ENCODE measurements around the gene GPR18.
"Not testable (repeated sequence)": the region's sequence is repeated elsewhere in the genome, so short reads cannot be mapped to it uniquely, and the experiment has no call there.

The GPR18 gene

DNA sequence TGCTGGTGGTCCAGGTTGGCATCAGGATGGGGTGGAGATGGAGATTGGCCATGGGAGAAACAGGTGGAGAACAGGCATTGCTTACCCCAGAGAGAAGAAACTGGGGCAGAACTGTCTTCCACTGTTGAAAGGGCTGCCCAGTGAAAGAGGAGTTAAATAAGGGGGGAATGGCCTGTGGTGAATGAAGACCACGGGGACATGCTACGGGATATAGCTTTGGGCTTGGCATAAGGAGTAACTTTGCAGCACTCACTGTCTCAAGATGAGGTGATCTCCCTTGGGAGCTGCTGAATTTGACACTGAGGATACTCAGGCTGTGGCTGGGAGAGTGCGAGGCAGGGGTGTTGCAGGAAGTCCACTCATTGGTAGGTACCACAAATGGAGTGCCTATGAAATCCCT, 10.6 kb upstream of the GPR18 start:
- DNase-seq (ENCODE audit: low read depth in 1 of 2, low spot score in 1 of 2): no peak

DNA sequence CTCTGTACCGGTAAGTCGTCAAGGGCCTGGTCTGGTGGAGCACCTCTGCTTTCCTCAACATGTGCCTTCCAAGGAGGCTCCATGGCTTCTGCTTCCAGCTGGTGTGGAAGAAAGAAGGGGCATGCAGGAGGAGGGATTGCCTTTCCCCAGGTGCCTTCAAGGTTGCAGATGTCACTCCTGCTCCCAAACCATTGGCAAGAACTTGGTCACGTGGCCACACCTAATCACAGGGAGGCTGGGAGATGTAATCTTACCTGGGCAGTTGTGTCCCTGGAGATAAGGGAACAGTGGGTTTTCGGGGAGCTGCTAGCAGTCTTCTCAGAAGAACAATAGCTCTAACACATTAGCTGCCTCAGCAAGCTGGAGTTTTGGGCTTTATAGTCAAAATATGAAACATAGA, 9.7 kb upstream of the GPR18 start:
- DNase-seq (ENCODE audit: low read depth in 1 of 2, low spot score in 1 of 2): no peak

DNA sequence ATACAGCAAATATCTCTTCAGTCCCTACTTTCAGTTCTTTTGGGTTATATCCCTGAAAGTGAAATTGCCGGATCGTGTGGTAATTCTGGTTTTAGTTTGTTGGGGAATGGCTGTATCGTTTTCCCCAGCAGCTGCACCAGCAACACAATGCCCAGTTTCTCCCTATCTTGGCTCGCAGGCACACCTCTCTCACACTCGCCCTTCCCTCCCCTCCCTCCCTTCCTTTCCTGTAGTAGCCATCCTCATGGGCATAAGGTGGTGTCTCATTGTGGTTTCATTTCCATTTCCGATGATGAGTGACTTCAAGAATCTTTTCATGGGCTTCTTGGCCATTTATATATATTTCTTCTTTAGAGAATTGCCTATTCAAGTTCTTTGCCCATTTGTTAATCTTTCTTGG, 8.6 kb upstream of the GPR18 start:
- no peak for DNase-seq (ENCODE audit: low read depth in 1 of 2, low spot score in 1 of 2)

DNA sequence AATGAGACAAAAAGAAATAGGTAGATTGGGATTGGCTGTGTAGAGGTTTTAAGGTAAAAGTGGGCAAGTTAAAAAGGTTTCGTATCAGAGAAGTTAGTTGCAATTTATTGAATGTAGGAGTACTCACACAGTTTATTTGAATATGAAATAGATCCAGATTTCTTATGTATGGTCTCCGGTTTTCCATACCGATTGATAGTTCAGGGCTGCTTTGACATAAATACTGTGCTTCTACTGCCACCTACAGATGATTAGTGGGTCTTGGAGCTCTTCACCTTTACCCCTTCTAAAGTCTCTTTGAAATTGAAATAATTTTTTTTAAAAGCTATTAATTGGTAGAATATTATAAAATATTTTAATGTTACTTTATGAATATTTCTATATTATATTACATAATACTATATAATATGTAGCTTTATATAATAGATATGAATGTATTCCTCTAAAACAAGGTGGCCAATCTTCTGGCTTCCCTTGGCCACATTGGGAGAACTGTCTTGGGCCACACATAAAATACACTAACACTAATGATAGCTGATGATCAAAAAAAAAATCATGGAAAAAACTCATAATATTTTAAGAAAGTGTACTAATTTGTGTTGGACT, 7.7 kb upstream of the GPR18 start:
- no peak for DNase-seq (ENCODE audit: low read depth in 1 of 2, low spot score in 1 of 2)

DNA sequence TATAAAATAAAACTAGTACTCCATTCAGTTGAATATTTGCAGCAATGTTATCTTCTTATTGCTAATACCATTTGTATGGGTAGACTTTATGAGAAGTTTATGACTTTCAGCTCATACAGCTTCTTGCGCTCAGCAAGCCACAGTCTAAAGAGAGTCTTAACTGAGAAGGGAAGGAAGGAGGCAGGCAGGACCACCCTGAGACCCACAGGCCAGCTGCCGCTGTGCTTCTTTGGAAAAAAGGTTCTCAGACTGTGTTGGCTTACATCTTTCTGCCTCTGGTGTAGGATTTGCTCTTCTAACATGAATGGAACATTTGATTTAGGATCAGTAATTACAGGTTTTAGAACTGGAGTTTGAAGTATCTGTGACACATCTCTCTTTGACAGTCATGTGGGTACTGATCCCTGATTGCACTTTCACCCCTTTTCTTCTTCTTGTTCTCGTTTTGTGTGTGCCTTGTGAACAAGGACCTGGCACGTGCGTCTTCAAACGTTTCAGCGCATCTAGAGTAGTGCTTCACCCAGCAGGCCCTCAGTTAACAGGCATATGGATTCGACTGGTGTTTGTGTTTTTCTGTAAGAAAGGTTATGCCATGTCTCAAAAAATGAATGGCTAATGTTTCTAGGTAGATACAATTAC, 7.1 kb upstream of the GPR18 start:
- DNase-seq (ENCODE audit: low read depth in 1 of 2, low spot score in 1 of 2): peak in 1 of 2 donors; percentile 37

DNA sequence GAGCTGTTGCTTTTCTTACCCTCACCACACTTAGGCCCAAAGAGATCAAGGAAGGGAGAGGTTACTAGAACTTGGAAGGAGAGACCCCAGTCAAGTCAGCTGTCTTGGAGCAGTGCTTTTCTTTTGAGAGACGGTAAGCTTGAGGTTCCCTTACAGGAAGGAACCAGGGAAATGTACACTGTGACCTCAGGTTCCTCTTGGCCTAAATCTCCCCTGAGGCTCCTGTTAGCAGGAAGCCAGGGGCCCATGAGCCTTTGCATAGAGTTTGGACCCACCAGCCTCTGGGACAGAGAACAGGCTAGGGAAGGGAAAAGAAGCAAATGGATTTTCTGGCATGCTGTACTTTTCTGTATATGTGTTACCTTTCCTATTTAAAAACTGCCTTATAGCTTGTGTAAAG, 5.9 kb upstream of the GPR18 start:
- no peak for DNase-seq (ENCODE audit: low read depth in 1 of 2, low spot score in 1 of 2)

DNA sequence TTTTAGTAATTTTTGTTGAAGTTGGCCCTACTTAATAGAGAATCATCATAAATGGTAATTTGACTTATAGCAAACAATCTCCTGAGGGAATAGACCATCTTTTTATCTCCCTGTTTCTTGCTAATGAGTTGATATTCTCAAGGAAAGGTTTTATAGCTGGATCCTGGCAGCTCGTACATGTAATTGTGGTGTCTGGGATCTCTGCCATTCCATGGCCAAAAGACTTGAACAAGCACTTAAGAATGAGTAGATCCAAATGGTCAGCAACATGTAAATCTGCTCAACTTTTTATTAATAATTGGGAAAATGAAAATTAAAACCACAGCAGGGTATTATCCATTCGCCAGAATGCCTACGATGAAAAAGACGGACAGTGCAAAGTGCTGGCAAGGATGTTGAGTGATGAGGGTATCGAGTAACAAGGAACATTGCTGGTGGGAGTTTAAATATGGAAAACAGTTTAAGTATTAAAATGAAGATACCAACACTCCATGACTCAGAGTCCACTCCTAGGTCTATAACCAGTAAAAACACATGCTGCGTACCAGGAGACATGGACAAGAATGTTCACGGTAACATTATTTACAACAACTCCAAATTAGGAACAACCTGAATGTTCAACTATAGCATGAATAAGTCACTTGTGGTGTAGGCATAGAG, 5.1 kb upstream of the GPR18 start:
- no peak for DNase-seq (ENCODE audit: low read depth in 1 of 2, low spot score in 1 of 2)

DNA sequence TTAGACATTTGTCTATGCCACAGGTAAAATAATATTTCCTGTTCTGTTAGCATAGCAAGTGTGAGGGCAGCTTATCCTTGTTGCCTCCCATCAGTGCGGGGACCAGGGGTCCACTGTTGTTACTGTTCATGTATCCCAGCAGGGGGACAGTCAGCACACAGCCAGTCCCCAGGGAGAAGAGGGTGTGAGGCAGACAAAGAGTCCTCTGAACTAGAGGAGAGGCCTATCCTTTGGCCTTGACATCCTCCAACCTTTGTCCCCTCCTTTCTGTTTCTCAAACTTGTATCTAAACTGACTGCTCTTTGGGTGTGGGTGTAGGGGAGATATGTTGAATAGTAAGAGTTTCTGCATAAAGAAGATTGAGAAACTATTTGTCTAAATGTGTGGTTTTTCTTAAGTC, 2.9 kb upstream of the GPR18 start:
- no peak for DNase-seq (ENCODE audit: low read depth in 1 of 2, low spot score in 1 of 2)

DNA sequence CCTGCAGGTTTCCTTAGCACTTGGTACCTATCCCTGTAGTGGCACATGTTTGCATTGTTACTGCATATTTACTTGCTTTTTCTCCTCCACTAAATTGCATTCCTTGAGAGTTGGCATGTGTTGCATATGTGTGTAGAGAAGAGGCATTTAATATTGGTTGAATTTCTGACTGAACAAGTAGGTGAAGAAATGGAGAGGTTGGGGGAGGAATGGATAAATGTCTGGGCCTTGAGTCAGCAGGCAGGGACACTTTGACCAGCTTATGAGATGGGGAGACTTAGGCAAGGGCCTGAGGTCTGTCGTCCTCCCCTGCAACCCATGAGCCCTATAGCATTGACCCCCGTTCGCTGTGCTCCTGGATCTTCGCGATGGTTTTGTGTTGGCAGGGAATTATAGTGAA, 2.0 kb upstream of the GPR18 start:
- DNase-seq (ENCODE audit: low read depth in 1 of 2, low spot score in 1 of 2): no peak

DNA sequence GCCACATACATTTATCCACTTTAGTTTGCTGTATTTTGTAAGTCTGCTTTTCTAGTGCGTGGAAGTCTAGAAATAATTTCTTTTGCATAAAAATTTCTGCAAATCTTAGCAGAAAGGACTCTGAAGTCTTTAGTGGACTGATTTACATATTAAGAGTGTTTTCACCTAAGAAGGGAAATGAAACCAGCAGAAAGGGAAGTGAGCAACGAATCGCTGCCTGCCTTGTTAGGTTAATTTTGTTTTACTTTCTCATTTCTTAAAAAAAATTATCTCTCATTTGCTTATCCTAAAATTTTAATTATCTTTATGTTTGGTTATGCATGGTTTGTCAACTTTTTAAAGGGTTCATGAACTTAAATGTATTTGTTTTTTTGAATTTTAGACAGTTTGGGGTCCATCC, 767 bp upstream of the GPR18 start:
- no peak for DNase-seq (ENCODE audit: low read depth in 1 of 2, low spot score in 1 of 2)

DNA sequence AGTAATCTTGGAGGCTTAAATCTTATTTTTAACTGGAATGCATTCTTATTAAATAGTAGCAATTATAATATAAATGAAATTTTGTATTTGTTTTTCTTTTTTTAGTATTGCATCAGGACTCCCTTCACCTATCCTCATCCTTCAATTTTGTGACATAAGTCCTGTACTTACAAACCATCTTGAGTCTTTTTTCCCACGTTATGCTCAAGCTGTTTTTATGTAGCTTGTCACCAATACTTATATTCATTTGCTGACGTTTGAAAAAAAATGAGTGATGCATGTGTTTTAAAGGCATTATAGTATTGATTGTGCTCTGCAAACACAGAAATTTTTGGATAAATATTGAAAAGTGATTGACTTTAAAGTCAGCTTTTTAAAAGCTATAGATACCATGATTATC, 888 bp downstream of the GPR18 start:
- no peak for DNase-seq (ENCODE audit: low read depth in 1 of 2, low spot score in 1 of 2)

DNA sequence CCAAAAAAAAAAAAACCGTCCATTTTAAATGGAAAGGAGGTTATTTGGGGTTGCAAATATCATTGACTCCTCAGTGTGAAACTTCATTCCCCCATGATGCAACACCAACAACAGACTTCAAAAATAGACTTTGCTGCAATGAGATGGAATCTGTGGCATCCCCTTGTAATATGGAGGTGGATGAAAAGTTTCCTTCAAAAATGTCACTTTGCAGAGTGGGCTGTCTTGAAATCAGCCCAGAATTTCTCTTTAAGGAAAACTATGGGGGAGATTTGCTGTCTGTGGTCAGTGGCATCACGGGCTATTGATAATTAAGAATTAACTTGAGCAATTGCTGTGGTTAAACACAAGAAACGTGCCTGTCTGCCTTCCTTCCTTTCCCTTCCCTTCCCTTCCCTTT, 1.5 kb downstream of the GPR18 start:
- DNase-seq (ENCODE audit: low read depth in 1 of 2, low spot score in 1 of 2): no peak

DNA sequence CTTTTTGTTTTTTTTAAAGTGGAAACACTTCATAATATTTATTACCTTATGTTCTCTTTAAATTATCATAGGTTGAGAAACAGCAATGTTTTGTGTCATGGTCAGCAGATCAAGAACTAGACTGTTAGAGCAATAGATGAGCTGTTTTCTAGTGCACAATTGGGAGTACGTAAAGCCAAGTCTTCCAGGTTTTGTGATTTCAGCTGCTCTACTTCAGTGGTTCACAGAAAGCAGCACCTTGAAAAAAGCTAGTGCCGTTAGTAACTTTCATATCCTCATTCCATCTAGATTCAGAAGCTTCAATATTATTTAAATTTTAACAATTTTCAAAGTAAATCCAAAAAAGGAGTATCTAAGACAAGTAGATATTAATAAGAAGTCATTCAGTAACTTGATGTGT, 1.9 kb downstream of the GPR18 start:
- DNase-seq (ENCODE audit: low read depth in 1 of 2, low spot score in 1 of 2): no peak

DNA sequence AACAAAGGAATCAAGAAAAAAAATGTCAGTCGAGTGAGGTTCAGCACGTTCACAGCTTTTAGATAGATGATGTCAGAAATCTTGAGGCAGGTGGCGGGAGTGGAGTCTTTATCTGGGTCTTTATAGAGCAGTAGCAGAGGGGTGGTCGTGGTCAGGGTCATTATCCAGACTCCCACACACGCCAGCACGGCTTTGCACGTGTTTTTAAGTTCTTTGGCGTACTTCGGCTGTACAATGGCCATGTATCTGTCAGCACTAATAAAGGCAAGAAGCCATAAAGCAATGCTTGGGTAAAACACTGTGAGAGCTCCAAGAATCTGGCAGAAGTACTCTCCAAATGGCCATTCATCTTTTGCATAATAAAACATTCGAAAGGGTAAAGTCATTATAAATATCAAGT, 2.9 kb downstream of the GPR18 start:
- DNase-seq (ENCODE audit: low read depth in 1 of 2, low spot score in 1 of 2): no peak

DNA sequence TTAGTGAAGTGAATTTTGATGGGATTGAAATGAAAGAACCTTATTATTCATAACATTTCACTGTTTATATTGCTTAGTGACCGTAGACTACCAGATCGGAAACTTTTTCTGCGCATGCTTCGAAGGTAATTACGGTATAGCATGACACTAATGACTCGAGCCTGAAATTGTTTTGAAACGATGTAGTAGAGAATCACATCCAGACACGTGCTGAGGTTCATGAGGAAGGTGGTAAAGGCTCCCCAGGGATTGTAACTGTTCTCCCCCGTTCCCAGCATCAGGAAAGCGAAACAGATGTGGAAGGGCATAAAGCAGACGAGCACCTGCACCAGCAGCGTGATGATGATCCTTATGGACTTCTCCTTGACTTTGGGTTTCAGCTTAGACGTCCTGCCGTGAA, 3.3 kb downstream of the GPR18 start:
- DNase-seq (ENCODE audit: low read depth in 1 of 2, low spot score in 1 of 2): no peak

DNA sequence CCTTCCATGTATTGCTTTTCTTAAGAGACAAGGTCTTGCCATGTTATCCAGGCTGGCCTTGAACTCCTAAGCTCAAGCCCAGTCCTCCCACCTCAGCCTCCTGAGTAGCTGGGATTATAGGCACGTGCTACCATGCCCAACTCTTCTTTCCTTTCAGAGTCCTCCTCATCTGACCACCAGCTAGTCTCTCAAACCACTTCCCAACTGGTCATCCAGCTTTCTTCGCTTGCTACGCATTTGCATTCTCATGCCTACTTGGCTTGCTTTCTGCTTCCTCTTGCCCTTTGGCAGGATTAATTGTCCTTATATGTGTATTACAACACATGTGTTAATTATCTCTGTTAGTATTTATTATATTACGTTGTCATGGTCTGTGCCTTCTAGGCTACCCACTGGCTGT, 6.3 kb downstream of the GPR18 start:
- DNase-seq (ENCODE audit: low read depth in 1 of 2, low spot score in 1 of 2): no peak

DNA sequence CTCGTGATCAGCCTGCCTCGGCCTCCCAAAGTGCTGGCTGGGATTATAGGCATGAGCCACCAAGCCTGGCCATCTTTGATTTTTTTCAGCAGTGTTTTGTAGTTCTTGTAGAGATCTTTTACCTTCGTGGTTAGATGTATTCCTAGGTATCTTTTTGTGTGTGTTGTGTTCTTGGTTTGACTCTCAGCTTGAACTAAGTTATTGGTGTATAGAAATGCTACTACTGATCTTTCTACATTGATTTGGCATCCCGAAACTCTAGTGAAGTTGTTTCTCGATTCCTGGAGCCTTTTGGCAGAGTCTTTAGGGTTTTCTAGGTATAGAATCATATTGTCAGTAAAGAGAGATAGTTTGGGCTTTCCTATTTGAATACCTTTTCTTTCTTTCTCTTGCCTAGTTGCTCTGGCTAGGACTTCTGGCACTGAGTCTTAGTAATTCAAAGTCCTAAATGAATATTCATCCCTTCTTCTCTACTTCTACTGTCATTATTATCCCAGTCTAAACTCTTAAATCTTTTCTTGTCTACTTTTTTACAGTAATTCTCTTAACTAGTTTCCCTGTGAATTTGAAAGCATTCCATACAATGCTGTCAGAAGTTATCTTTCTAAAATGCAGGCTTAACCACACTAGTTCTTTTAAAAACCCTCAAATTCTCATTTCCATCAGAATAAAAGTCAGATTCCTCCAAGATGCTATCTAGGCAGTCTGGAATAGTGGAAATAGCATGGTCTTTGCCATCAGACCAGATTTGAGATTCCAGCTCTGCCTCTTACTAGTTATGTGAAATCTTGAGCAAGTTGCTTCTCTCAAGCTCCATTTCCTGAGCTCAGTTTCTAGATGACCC, 7.0 kb downstream of the GPR18 start:
- no peak for DNase-seq (ENCODE audit: low read depth in 1 of 2, low spot score in 1 of 2)

DNA sequence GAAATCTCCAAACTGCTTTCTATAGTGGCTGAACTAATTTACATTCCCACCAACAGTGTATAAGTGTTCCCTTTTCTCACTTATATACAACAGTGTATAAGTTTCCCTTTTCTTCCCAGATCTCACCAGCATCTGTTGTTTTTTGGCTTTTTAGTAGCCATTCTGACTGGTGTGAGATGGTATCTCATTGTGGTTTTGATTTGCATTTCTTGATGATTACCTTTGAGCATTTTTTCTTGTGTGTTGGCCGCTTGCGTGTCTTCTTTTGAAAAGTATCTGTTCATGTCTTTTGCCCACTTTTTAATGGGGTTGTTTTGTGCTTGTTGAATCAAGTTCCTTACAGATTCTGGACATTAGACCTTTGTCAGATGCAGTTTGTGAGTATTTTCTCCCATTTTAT, 8.6 kb downstream of the GPR18 start:
- DNase-seq (ENCODE audit: low read depth in 1 of 2, low spot score in 1 of 2): not testable (repeated sequence)

DNA sequence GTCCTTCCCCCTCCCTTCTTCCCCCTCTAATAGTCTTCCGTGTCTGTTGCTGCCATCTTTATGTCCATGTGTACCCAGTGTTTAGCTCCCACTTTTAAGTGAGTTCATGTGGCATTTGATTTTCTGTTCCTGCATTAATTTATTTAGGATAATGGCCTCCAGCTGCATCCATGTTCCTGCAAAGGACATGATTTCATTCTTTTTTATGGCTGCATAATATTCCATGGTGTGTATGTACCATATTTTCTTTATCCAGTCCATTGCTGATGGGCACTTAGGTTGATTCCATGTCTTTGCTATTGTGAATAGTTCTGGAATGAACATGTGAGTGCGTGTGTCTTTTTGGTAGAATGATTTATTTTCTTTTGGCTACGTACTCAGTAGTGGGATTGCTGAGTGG, 9.0 kb downstream of the GPR18 start:
- DNase-seq (ENCODE audit: low read depth in 1 of 2, low spot score in 1 of 2): not testable (repeated sequence)

DNA sequence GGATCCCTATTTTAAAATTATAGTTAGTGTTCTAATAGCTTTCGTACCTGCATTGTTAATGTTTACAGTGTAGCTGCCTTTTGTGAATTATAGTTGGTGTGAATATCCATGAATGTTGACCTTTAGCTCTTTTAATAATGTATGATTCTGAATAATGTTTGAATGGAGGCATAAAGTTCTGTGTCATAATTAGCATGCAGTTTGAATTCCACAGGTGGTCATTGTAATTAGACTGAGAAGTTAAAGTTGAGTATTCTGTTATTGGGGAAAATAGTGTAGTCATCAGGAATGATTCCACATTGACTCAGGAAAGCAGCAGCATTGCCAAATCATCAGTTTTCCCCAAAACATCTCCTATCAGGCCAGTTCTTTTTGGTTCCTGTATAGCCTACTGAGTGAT, 12.1 kb downstream of the GPR18 start:
- no peak for DNase-seq (ENCODE audit: low read depth in 1 of 2, low spot score in 1 of 2)

DNA sequence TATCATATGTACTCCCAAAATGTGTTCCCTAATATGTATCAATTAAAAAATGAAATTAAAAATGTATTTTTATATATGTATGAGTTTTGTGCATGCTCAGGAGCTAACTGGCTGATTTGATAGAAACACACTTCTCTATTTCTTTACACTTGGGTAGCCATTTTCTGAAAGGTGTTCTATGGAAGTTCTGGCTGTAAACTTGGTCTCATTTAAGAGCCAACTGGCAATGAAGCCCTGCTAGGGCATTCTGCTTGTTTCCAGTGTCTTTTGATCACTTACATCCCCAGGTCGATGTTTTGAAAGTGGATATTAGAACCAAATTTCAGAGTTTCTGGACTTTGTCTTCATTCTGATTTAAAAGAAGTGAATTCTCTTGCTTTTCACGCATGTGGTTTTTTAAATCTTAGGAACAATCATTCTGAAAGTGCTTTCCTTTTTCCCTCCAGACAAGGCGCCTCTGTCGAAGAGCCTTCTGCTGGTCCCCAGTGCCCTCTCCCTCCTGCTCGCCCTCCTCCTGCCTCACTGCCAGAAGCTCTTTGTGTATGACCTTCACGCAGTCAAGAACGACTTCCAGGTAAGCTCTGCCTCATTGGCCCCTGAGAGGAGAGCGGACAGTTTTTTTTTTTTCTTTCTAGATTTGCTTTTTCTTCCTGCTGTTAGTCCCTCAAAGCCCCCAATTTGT, 20.1 kb downstream of the GPR18 start:
- no peak for DNase-seq (ENCODE audit: low read depth in 1 of 2, low spot score in 1 of 2)
